ENCODE results near the gene ZBED1.

GRCh38 chrX:2484256-2484655 is 16.5 kb downstream of the ZBED1 start:
- no peak for TF ChIP-seq CTCF (IDR thresholded peaks at IDR 0.05)
- no peak for TF ChIP-seq POLR2A (IDR thresholded peaks at IDR 0.05)
- TF ChIP-seq POLR2AphosphoS5 (IDR thresholded peaks at IDR 0.05) = peak; percentile 26

Data from gastroesophageal sphincter (tissue), 3 donors.